HG03280 (cell line): ENCODE data around the gene APBA1.
"Not testable (repeated sequence)": the region's sequence is repeated elsewhere in the genome, so short reads cannot be mapped to it uniquely, and the experiment has no call there.

Experiments used
- ATAC-seq: cut with Tn5 transposase; IDR thresholded peaks from one replicate; pipeline ENCODE4 v1.9.1; 2021; ENCODE audit warnings: mild to moderate bottlenecking, moderate library complexity; ENCODE audit not compliant: unreplicated experiment

The APBA1 gene

DNA sequence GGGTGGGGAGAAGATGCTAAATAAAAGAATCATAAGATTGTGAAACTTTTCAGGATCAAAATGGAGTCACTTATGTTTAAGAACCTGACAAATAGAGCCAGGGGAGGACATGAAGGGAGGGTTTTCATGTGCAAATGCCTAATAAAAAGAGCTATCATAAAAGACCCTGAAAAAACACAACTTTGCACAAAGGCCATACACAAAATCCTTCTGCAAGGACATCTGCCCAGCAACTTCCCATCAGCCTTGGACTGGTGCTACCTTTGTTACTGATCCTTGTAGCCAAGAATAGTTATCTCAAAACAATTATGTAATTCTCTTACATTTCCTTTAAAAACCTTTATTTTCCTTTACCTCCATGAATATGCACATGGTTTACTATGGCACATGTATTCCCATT lies 63.0 kb downstream of the APBA1 start:
- ATAC-seq, result no peak

DNA sequence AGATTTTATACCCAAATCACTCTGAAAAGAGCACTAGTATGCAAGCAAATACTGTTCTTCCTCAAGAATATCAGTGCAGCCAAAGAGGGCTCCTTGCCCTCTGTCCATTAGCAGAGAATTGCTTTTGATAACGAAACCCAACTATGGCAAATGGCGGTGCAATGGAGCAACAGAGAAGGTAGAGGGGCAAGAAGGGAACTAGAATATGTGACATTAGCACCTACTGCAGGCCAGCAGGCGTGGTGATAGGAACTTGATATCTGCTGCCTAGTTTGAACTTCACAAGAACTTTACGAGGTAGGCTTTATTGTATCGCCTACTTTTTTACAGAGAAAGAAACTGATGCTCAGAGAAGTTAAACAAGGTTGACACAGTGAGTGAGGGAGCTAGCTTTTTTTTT lies 66.1 kb downstream of the APBA1 start:
- ATAC-seq, result no peak

DNA sequence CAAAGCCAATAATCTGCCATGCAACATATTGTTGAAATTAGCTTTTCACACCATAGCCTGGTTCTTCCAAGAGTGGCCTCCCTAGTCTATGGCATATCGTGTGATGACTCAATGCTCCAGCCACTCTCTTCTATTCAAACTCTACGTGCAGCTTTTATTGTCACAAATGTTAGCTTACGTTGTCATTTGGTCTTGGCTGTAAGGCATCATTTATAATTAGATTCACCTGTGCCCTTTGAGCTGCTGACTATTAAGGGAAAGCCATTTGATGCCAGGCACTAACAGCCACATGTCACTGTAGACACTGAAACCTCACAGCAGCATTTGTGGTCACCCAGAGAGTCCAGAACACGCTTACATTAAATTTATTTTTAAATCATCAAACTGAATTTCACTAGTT lies 66.8 kb downstream of the APBA1 start:
- ATAC-seq, result no peak

DNA sequence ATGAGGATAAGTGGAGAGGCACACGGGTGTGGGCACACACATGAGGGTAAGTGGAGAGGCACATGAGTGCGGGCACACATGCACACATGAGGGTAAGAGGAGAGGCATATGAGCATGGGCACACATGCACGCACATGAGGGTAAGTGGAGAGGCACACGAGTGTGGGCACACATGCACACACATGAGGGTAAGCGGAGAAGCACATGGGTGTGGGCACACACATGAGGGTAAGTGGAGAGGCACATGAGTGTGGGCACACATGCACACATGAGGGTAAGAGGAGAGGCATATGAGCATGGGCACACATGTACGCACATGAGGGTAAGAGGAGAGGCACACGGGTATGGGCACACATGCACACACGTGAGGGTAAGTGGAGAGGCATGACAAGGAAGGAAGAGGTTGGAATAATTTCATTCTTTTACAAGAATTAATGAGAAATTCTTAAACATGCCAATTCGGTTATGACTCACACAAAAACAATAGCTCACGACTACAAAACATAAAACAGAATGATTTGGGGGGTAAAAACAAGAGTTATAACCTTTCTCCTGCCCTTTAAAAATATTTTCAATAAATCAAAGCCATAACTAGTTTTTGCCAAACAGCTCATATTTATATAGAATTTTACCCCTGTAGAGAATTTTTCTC lies 67.5 kb downstream of the APBA1 start:
- ATAC-seq, result no peak

DNA sequence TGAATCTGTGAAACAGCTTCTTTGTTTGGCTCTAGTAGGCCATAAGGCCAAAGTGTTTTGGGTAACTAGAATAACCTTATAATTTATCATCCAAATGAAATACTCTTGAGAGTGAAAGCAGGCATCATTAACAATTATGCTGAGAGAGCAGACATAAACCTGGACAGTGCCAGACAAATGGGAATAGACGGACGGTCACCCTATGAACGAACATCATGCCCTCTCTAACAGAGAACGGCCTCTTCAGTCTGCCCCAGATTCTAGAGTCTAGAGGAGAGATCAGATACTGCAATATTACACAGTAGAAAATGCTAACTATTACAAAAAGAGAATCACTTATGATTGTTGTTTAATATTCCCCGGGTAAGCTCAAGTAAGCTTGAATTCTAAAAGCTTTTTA lies 68.5 kb downstream of the APBA1 start:
- no peak for ATAC-seq

DNA sequence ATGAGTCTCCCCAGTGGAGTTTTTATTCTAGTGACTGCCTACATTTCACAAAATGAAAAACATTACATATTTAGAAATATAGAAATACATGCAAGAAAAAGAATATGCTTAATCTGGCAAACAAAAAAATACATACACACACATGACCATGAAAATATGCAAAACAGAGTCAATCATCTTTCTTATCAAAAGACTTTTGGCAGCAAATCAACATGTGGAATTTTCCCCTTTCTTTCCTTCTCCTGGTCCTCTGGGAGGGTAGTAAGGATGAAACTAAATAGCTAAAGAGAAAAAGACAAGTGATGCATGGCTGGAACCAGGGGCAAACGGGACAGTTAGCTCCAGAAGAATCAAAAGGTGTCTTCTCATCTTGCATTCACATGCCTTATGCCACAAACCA lies 69.4 kb downstream of the APBA1 start:
- ATAC-seq, result no peak

DNA sequence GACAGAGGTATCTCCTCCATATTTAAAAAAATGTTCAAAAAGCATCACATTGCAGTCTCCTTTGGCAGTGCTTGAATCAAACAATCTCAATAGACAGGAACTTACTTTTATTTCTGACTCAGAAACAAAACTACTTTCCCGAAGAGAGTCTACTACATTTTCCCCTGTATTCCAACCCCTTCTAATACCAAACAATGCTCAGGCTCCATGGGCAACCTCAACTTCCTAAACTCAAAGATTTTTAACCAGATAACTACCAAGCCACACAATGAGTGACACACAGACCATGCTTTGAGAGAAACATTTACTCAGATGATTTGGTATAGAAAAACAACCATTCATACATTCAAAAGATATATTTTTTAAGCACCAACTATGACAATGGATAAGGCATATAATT lies 70.5 kb downstream of the APBA1 start:
- no peak for ATAC-seq

DNA sequence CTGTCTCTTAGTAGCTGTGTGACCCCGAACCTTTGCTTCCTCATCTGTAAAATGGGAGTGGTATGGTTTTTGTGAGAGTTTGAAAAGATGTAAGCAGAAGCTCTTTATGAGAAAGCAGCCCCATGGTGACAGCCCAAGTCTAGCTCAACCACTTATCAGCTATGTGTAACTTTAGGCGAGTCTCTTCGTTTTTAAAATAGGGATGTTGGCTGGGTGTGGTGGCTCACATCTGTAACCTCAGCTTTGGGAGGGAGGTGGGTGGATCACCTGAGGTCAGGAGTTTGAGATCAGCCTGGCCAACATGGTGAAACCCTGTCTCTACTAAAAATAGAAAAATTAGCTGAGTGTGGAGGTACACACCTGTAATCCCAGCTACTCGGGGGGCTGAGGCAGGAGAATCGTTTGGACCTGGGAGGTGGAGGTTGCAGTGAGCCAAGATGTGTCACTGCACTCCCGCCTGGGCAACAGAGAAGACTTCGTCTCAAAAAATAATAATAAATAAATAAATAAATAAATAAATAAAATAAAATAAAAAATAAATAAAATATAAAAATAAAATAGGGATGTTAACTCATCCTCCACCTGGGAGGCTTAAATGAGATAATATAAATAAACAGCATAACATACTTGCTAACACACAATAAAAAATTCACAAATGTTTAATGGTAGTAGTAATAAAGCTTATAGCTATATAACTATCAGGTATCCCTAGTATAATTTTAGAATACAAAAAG lies 71.7 kb downstream of the APBA1 start:
- no peak for ATAC-seq

DNA sequence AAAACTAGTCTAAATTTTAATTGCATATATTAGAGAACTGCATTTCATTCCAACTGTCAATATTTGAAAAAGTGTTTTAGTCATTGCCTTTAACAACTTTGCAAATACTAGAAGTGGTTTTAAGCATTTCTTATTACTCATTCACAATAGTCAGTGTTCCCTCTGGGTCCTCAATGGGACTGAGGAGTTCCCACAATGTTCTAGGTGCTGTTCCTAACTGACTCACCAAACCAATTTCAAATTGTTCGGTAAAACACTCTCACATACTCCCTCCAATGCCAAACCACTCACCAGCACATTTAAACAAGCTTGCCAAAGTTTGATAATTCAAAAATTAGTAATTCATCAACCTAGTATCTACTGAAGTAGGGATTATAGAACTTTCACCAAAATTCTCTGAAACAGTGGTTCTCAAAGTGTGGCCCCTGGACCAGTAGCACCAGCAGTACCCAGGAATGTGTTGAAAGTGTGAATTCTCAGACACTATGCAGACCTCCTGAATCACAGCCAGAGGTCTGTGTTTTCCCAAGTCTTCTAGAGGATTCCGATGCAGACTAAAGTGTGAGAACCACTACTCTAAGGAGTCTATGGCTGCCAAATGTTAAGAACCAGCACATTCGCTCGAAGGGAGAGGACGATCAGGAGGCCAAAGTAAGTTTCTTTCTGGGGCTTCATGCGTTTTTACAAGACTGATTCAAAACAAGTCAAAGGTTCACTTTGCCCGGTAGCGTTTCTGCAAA lies 72.8 kb downstream of the APBA1 start:
- ATAC-seq, result no peak

DNA sequence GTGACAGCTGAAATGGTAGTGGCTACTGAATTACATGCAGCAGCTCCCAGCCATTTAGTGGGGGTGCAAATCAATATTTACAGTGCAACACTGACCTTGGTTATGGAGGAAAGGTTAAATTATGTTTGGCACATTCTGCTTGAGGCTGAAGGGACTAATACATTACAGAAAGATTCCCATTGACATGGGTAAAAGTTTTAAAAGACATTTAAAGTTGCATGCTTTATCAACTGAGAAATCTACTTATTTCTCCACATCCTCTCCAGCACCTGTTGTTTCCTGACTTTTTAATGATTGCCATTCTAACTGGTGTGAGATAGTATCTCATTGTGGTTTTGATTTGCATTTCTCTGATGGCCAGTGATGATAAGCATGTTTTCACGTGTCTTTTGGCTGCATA lies 75.3 kb downstream of the APBA1 start:
- ATAC-seq, result not testable (repeated sequence)

DNA sequence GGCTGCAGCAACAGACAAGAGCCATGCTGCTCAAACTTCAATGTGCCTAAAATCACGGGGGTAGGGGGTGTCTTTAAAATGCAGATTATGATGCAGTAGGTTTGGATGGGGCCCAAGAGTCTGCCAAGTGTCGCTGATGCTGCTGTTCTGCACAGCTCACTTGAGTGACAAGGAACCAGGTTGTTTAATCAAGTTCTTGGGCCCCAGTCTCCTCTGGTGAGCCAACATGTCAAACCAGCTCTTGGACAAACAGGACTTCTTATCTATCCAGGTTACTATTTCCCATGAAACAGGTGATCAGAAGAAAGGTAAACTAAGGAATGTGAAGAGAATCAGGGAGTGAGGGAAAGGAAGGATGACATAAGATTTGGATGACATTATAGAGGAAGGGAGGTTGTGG lies 78.0 kb downstream of the APBA1 start:
- no peak for ATAC-seq

DNA sequence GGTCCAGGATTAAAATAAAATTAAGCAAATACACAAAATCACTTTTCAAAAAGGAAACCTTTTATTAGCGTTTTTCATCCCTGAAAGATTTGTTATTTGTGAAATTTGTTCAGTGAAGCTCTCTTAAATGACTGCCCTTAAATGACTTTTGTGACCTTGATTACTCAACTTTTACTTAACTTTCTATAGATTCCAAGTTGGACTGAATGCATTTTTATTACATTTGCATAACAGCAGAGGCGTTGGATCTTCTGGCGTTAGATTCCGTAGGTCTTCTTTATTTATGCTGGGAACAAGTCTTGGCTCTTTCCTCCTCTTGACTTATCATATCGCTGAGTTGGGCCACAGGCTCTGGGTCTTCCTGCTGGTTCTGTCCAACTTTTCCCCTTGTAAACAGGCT lies 78.4 kb downstream of the APBA1 start:
- no peak for ATAC-seq

DNA sequence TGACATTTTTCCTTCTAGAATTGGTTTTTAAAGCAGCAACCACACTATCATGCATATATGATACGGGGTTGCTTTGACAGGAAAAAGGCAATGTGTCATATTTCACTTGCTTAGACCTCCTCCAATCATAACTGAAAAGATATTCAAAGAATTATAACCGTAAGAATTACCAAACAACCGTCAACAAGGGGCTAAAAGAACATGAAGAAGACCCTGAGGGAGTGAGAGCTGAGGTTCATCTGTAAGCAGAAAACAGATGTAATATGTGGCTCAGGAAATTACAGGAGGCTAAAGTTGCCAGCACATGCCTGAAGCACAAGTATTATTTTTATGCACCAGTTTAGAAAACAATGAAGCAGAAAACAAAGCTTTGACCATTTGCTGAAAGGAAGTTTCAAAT lies 78.9 kb downstream of the APBA1 start:
- no peak for ATAC-seq

DNA sequence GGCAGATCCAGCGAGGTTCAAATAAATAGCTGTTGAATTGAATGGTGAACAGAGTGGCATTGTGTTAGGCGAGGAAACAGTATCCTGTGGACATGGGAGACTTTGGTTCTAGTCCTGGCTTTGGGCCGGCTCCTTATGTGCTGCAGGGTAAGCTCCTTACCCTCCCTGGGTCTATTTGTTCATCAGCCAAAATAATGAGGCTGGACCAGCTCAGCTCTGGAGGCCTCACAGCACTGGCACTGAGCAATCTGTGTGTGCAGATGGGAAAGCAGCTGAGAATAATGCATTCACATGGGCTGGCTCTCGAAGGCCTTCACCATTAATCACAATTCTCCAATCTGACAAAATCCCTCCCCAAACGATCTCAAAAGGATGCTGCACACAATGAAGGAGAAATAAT lies 81.9 kb downstream of the APBA1 start:
- ATAC-seq, result no peak

DNA sequence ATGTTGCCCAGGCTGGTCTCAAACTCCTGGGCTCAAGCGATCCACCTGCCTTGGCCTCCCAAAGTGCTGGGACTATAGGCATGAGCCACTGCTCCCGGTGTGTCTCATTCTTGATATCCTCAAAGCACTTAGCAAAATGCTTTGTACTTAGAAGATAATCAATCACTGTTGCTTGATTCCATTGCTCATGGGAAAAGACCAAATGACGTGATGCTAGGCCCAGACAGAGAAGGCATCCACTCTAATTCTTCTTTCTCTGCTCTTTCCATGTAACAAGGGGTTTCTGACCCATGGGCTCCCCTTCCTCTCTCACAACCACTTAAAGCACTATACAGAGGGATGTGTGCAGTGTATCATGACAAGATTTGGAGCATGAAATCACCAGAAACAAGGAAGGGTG lies 83.0 kb downstream of the APBA1 start:
- no peak for ATAC-seq

DNA sequence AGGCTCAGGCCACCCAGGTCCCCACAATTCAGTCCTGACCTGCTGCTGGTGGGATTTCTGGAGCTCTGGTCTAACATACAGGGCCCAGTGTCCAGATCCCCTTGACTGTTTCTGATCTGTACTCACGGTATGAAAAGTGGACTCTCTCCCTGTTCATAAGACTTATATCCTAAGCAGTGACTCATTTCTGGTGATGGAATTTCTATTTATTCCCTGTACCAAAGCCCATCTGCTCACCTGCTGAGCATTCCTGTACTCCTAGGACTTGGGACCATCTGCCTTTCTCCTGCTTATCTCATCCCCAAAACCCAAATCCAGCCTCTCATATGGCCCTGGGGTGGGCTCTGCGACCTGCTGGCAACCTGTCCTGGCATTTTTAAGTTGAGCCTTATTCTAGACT lies 86.6 kb downstream of the APBA1 start:
- ATAC-seq, result no peak

DNA sequence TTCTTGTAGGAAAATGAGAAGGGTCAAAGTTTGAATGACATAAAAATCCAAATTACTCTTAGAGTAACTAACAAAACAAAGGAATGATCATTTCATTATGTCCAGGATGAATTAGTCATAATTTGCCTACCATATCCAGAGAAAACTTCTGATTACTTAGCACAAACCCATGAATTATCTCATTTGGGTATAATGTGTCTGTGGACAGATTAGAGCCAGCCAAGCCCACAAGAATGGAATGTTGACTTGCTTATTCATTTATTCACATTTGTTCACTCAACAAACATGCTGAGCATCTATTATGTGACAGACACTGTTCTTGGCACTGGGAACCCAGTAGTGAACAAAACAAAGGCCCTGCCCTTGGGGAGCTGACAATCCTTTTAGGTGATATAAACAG lies 87.4 kb downstream of the APBA1 start:
- no peak for ATAC-seq

DNA sequence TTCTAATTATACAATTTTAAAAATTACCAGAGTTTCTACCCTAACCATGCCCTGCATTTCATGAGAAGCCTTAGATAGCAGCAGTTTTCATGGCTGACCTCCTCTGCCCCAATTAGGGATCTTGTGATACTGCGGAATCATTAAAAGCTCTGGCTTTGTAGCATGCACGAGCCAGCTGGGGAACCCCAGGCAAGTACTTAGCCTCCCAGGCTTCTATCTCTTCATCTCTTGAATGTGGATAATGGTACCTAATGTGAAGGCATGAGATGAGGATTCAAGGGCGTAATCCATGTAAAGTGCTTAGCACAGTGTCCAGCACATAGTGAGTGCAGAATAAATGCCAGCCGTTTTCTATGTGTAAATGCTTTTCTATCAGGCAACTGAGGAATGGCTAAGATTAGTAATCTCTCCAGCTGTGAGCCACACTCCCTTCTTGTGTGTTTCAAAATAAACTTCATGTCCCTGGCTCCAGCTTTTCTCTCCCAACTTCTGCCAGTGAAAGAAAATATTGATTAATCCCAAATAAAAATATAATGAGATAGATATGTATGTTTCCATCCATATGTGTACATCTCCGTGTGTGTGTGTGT lies 88.4 kb downstream of the APBA1 start:
- no peak for ATAC-seq

DNA sequence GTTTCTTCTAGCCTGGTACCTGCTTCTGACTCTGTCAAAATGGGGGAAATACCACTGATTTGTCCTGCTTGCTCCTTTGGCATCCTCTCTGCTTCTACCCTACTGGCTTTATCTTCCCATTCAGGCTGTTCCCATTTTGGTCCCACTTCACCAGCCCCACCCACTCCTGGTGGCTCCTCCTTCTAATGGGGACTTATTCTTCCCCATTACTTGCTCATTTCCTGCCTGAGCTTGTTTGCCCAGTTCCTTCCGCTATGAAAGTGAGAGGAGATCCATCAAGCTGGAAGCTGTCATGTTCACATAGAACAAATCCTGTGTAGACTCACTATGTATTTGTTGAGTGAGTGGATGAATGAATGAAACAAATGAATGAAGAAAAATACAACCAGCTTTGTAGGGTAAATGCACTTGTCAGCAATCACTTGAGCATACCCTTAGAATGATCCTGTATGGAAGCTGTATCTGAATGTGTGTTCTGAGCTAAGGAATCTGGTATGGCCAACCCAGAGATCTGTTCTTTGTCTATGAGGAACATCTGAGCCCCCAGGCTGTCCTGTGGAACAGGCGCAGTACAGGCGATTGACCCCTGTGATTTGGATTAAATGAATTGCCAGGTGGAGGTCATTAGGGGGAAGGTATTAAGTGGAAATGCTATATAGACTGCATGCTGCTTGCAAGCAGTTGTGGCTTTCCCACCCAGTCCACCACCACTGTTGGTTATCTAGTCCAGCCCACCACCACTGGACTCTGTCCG lies 89.5 kb downstream of the APBA1 start:
- no peak for ATAC-seq

DNA sequence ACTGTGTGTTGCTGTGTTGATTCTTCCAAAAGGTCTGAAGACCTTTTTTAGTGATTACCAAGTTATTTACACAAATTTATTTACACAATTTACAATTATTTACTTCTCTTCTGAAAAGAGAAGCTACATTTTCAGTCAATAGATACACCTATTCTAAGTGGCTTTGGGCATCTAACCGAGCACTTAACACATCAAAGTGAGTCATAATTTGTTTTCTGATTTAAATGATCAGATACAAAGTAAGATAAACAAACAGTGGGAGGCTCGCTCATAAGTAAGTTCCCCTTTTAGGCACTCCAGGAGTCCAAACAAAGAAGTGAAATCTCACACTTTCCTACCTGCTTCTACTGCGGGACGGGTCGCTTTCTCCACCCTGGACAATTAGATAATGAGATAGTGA lies 90.2 kb downstream of the APBA1 start:
- no peak for ATAC-seq

DNA sequence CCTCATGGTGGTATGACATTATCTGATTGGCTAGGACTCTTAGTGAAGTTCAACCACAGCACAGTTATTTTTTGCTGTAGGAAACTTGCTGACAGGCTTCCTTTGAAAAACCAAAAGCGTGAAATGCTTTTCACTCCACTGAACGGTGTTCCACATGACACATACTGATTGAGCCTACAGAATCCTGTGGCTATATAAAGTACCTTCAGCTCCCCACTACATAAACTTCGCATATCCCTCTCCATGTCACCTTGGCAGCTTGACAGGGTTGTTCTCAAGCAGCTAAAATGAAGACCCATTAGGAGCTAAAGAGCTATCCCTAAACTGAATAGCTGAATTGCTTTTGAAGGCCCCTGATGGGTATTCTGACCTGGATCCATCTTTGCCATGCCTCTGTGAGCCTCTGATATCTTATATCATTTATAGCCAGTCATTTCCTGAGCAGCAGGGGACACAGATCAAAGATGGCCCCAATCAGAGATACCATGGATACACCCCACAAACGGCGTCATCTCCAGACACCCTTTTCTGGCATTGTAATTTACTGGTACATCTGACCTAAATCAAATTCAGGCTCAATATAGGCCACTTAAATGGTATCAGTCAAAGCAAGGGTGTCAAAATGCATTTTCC lies 91.5 kb downstream of the APBA1 start:
- no peak for ATAC-seq
